K562 (cell line): Measurements from ENCODE around the gene PDCD11. TPM values are rescaled to one million over a fixed set of nuclear protein-coding genes. Genes with fewer than 3 reads are reported as not detected.

Source experiments
- CC2D1A ChIP-seq: fragments of 450-650 bp; IDR thresholded peaks from 2 replicates; pipeline ENCODE4 v1.6.1; 2017; ENCODE audit warnings: mild to moderate bottlenecking
- CREB1 ChIP-seq, 2 experiments: sonication (generic) in 1 of 2; formaldehyde crosslinking in 1 of 2; IDR thresholded peaks; 2 replicates each; pipeline versions ENCODE4 v1.6.1 to v1.8.0; 2012 to 2022; ENCODE audit warnings: inconsistent platforms in 1 of 2, mild to moderate bottlenecking in 1 of 2, missing genetic modification reagents in 1 of 2, moderate library complexity in 1 of 2
- DPF2 ChIP-seq: fragments of 450-650 bp; IDR thresholded peaks from 2 replicates; pipeline ENCODE4 v1.6.1; 2016
- GATAD2A ChIP-seq: fragments of 450-650 bp; IDR thresholded peaks from 2 replicates; pipeline ENCODE4 v1.6.1; 2017
- HLTF ChIP-seq: fragments of 450-650 bp; IDR thresholded peaks from 2 replicates; pipeline ENCODE4 v1.6.1; 2016
- JUN ChIP-seq, 2 experiments: sonication (generic) in 1 of 2; formaldehyde crosslinking in 1 of 2; IDR thresholded peaks; 2 replicates each; pipeline versions ENCODE4 v1.6.1 to v1.8.0; 2012 to 2022; ENCODE audit warnings: borderline replicate concordance in 2 of 2, mild to moderate bottlenecking in 2 of 2, improper control_type of control experiment in 1 of 2, low read depth in 1 of 2, low read length in 1 of 2, missing genetic modification reagents in 1 of 2
- MYC ChIP-seq, 2 experiments: fragments of 250-450 bp in 1 of 2; sonication (Bioruptor Pico) in 1 of 2; IDR thresholded peaks; 2 replicates each; pipeline versions ENCODE4 v1.5.1 to v1.6.1; 2012 to 2021; ENCODE audit warnings: low read depth in 2 of 2, borderline replicate concordance in 1 of 2, improper control_type of control experiment in 1 of 2, low read length in 1 of 2, mild to moderate bottlenecking in 1 of 2, moderate library complexity in 1 of 2
- RHOXF2B ChIP-seq: fragments of 250-450 bp; sonication (Bioruptor Pico); conservative IDR thresholded peaks from 2 replicates; pipeline ENCODE4 v1.5.1; 2021
- SMAD2 ChIP-seq: fragments of 150-350 bp; IDR thresholded peaks from 2 replicates; pipeline ENCODE4 v1.6.1; 2014; ENCODE audit warnings: low read depth, mild to moderate bottlenecking, low read length
- SRSF7 ChIP-seq: fragments of 200-400 bp; formaldehyde crosslinking; optimal IDR thresholded peaks from 2 replicates; pipeline ENCODE3; 2017; ENCODE audit warnings: mild to moderate bottlenecking, low read depth, low read length
- SUPT5H ChIP-seq: fragments of 450-650 bp; IDR thresholded peaks from 2 replicates; pipeline ENCODE4 v1.6.1; 2016
- ZBTB1 ChIP-seq: sonication (generic); formaldehyde crosslinking; IDR thresholded peaks from 2 replicates; pipeline ENCODE4 v1.8.1; 2023; ENCODE audit warnings: missing genetic modification reagents, low read depth, mild to moderate bottlenecking, borderline replicate concordance
- ZNF76 ChIP-seq: fragments of 250-450 bp; sonication (Bioruptor Pico); IDR thresholded peaks from 2 replicates; pipeline ENCODE4 v1.4.0; 2020; ENCODE audit warnings: mild to moderate bottlenecking, moderate library complexity, borderline replicate concordance
- ZNF830 ChIP-seq: fragments of 250-450 bp; sonication (Bioruptor Pico); IDR thresholded peaks from 2 replicates; pipeline ENCODE4 v1.5.0; 2021; ENCODE audit warnings: mild to moderate bottlenecking
- polyA plus RNA-seq, 8 experiments: library from polyadenylated mRNA; depleted of rRNA in 4 of 8; stranded (reverse) in 5 of 8; unstranded in 3 of 8; fragments of >200 nt; fragmentation: Nextera tagmentation in 2 of 8; fragmentation: Illumina TruSeq in 1 of 8; extraction: Ambion mirVana in 2 of 8; extraction: Trizol in 1 of 8; gene quantifications; 2 replicates each; pipeline versions ENCODE4 v1.2.1 to v1.2.3, GENCODE V29; 2011 to 2014; ENCODE audit warnings: inconsistent platforms in 1 of 8, missing spikeins in 1 of 8
- total RNA-seq, 7 experiments: library from RNA; depleted of rRNA in 6 of 7; stranded (reverse); fragments of >200 nt in 6 of 7; fragmentation: Illumina TruSeq in 2 of 7; extraction: Trizol in 2 of 7; gene quantifications; 2 replicates each; pipeline versions ENCODE4 v1.2.1 to v1.2.3, GENCODE V29; 2011 to 2021; ENCODE audit warnings: low replicate concordance in 1 of 7
- TF ChIP-seq, protein P1 (sequence below): fragments of 450-650 bp; IDR thresholded peaks from 2 replicates; pipeline ENCODE4 v1.6.1; 2014; ENCODE audit warnings: low read depth, mild to moderate bottlenecking, moderate library complexity, borderline replicate concordance
- TF ChIP-seq, protein P2 (sequence below): fragments of 250-450 bp; sonication (Bioruptor Pico); IDR thresholded peaks from 2 replicates; pipeline ENCODE4 v1.8.0; 2021; ENCODE audit warnings: mild to moderate bottlenecking, moderate library complexity
- TF ChIP-seq, protein P3 (sequence below): sonication (generic); formaldehyde crosslinking; IDR thresholded peaks from 2 replicates; pipeline ENCODE4 v1.8.1; 2023; ENCODE audit warnings: mild to moderate bottlenecking, missing genetic modification reagents
- TF ChIP-seq, protein P4 (sequence below): IDR thresholded peaks from 3 replicates; pipeline ENCODE4 v1.6.1; 2011; ENCODE audit warnings: borderline replicate concordance, mild to moderate bottlenecking, moderate library complexity; ENCODE audit not compliant: insufficient read length; ENCODE audit errors: extremely low read depth
- TF ChIP-seq, protein P5 (sequence below): fragments of 450-650 bp; conservative IDR thresholded peaks from 2 replicates; pipeline ENCODE4 v1.6.1; 2016; ENCODE audit warnings: missing genetic modification characterization, low read depth, mild to moderate bottlenecking, control low read depth, missing compliant biosample characterization

The PDCD11 gene
- total and polyA plus RNA-seq, 9 of the 15 experiments (the other 6 are each of a cell fraction or from before 2014, with no cell fraction given): 14.8 to 73.8 (median 50.0) TPM

DNA sequence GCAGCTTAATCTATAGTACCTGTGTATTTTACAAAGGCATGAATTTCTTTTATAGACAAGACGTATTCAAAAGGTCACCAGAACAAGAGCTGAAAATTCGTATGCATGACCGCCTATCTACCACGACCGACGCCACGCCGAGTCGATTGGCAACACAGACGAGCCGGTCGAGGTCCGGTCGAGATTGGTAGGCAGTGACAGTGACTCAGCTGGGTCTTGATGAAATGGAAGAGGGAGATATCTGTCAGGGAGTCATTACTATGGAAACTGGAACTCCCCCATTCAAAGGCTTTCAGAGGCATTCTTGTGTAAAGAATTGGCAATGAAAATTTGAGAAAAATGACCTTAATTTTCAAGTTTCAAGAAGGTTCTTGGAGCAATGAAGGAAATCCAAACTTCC lies 2.2 kb upstream of the PDCD11 start (continued):
- TF ChIP-seq SRSF7 (no peak), JUN (IDR thresholded peaks at IDR 0.05; ENCODE audit: borderline replicate concordance, low read depth, low read length) (0 out of 2 replicates have a peak, but pooled peaks have one; percentile 16), JUN (CRISPR knock-in tag; IDR thresholded peaks at IDR 0.05; ENCODE audit: borderline replicate concordance) (no peak), CC2D1A (no peak), HLTF (no peak), MYC (IDR thresholded peaks at IDR 0.05; ENCODE audit: low read depth, low read length) (0 out of 2 replicates have a peak, but pooled peaks have one; percentile 28), MYC (CRISPR knock-in tag; IDR thresholded peaks at IDR 0.05; ENCODE audit: borderline replicate concordance, low read depth) (no peak), DPF2 (0 out of 2 replicates have a peak, but pooled peaks have one; percentile 32), ZNF830 (CRISPR knock-in tag) (no peak), SUPT5H (no peak), ZNF76 (CRISPR knock-in tag) (no peak), RHOXF2B (CRISPR knock-in tag) (no peak), SMAD2 (no peak), GATAD2A (no peak), ZBTB1 (CRISPR knock-in tag) (no peak), CREB1 (IDR thresholded peaks at IDR 0.05) (no peak), CREB1 (CRISPR knock-in tag; IDR thresholded peaks at IDR 0.05) (no peak)
- TF ChIP-seq, protein P1, sequence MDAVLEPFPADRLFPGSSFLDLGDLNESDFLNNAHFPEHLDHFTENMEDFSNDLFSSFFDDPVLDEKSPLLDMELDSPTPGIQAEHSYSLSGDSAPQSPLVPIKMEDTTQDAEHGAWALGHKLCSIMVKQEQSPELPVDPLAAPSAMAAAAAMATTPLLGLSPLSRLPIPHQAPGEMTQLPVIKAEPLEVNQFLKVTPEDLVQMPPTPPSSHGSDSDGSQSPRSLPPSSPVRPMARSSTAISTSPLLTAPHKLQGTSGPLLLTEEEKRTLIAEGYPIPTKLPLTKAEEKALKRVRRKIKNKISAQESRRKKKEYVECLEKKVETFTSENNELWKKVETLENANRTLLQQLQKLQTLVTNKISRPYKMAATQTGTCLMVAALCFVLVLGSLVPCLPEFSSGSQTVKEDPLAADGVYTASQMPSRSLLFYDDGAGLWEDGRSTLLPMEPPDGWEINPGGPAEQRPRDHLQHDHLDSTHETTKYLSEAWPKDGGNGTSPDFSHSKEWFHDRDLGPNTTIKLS: no peak
- TF ChIP-seq, protein P2, sequence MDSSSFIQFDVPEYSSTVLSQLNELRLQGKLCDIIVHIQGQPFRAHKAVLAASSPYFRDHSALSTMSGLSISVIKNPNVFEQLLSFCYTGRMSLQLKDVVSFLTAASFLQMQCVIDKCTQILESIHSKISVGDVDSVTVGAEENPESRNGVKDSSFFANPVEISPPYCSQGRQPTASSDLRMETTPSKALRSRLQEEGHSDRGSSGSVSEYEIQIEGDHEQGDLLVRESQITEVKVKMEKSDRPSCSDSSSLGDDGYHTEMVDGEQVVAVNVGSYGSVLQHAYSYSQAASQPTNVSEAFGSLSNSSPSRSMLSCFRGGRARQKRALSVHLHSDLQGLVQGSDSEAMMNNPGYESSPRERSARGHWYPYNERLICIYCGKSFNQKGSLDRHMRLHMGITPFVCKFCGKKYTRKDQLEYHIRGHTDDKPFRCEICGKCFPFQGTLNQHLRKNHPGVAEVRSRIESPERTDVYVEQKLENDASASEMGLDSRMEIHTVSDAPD (CRISPR knock-in tag): no peak
- TF ChIP-seq, protein P3, sequence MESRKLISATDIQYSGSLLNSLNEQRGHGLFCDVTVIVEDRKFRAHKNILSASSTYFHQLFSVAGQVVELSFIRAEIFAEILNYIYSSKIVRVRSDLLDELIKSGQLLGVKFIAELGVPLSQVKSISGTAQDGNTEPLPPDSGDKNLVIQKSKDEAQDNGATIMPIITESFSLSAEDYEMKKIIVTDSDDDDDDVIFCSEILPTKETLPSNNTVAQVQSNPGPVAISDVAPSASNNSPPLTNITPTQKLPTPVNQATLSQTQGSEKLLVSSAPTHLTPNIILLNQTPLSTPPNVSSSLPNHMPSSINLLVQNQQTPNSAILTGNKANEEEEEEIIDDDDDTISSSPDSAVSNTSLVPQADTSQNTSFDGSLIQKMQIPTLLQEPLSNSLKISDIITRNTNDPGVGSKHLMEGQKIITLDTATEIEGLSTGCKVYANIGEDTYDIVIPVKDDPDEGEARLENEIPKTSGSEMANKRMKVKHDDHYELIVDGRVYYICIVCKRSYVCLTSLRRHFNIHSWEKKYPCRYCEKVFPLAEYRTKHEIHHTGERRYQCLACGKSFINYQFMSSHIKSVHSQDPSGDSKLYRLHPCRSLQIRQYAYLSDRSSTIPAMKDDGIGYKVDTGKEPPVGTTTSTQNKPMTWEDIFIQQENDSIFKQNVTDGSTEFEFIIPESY (CRISPR knock-in tag): no peak
- TF ChIP-seq, protein P4, sequence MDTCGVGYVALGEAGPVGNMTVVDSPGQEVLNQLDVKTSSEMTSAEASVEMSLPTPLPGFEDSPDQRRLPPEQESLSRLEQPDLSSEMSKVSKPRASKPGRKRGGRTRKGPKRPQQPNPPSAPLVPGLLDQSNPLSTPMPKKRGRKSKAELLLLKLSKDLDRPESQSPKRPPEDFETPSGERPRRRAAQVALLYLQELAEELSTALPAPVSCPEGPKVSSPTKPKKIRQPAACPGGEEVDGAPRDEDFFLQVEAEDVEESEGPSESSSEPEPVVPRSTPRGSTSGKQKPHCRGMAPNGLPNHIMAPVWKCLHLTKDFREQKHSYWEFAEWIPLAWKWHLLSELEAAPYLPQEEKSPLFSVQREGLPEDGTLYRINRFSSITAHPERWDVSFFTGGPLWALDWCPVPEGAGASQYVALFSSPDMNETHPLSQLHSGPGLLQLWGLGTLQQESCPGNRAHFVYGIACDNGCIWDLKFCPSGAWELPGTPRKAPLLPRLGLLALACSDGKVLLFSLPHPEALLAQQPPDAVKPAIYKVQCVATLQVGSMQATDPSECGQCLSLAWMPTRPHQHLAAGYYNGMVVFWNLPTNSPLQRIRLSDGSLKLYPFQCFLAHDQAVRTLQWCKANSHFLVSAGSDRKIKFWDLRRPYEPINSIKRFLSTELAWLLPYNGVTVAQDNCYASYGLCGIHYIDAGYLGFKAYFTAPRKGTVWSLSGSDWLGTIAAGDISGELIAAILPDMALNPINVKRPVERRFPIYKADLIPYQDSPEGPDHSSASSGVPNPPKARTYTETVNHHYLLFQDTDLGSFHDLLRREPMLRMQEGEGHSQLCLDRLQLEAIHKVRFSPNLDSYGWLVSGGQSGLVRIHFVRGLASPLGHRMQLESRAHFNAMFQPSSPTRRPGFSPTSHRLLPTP: no peak
- TF ChIP-seq, protein P5, sequence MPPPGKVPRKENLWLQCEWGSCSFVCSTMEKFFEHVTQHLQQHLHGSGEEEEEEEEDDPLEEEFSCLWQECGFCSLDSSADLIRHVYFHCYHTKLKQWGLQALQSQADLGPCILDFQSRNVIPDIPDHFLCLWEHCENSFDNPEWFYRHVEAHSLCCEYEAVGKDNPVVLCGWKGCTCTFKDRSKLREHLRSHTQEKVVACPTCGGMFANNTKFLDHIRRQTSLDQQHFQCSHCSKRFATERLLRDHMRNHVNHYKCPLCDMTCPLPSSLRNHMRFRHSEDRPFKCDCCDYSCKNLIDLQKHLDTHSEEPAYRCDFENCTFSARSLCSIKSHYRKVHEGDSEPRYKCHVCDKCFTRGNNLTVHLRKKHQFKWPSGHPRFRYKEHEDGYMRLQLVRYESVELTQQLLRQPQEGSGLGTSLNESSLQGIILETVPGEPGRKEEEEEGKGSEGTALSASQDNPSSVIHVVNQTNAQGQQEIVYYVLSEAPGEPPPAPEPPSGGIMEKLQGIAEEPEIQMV (tag): no peak
